ENCODE measurements around the gene CALCB.

GRCh38 chr11:15035283-15035682 is 38.1 kb upstream of the CALCB start:
- TF ChIP-seq CTCF (IDR thresholded peaks at IDR 0.05) (no peak), POLR2A (IDR thresholded peaks at IDR 0.05) (no peak)
